K562 (cell line): Measurements from ENCODE around the gene ITGB2. TPM values are rescaled to one million over a fixed set of nuclear protein-coding genes. Genes with fewer than 3 reads are reported as not detected.

Experiments used
- GTF2A2 ChIP-seq: IDR thresholded peaks from 2 replicates; pipeline ENCODE4 v1.6.1; 2016; ENCODE audit warnings: mild to moderate bottlenecking, missing genetic modification characterization, missing compliant biosample characterization
- MAFF ChIP-seq: IDR thresholded peaks from 2 replicates; pipeline ENCODE4 v1.6.1; 2012; ENCODE audit warnings: low read length, improper control_type of control experiment
- RAD21 ChIP-seq, 2 experiments: fragments of 250-450 bp in 1 of 2; fragments of 450-650 bp in 1 of 2; sonication (Bioruptor Pico) in 1 of 2; formaldehyde crosslinking in 1 of 2; IDR thresholded peaks in 1 of 2; conservative IDR thresholded peaks in 1 of 2; 2 replicates each; pipeline versions ENCODE4 v1.4.0 to v1.8.0; 2020 to 2022; ENCODE audit warnings: mild to moderate bottlenecking in 2 of 2, moderate library complexity in 1 of 2
- ZNF354B ChIP-seq: fragments of 250-450 bp; sonication (Bioruptor Pico); IDR thresholded peaks from 2 replicates; pipeline ENCODE4 v1.4.0; 2020
- polyA plus RNA-seq, 8 experiments: library from polyadenylated mRNA; depleted of rRNA in 4 of 8; stranded (reverse) in 5 of 8; unstranded in 3 of 8; fragments of >200 nt; fragmentation: Nextera tagmentation in 2 of 8; fragmentation: Illumina TruSeq in 1 of 8; extraction: Ambion mirVana in 2 of 8; extraction: Trizol in 1 of 8; gene quantifications; 2 replicates each; pipeline versions ENCODE4 v1.2.1 to v1.2.3, GENCODE V29; 2011 to 2014; ENCODE audit warnings: inconsistent platforms in 1 of 8, missing spikeins in 1 of 8
- total RNA-seq, 7 experiments: library from RNA; depleted of rRNA in 6 of 7; stranded (reverse); fragments of >200 nt in 6 of 7; fragmentation: Illumina TruSeq in 2 of 7; extraction: Trizol in 2 of 7; gene quantifications; 2 replicates each; pipeline versions ENCODE4 v1.2.1 to v1.2.3, GENCODE V29; 2011 to 2021; ENCODE audit warnings: low replicate concordance in 1 of 7
- TF ChIP-seq, protein P1 (sequence below): fragments of 450-650 bp; IDR thresholded peaks from 2 replicates; pipeline ENCODE4 v1.7.1; 2018; ENCODE audit warnings: mild to moderate bottlenecking, low read depth; ENCODE audit not compliant: partially characterized antibody
- TF ChIP-seq, protein P2 (sequence below): fragments of 450-650 bp; IDR thresholded peaks from 2 replicates; pipeline ENCODE4 v1.6.1; 2016; ENCODE audit warnings: low read depth
- TF ChIP-seq, protein P3 (sequence below), 2 experiments: fragments of 450-650 bp in 1 of 2; sonication (generic) in 1 of 2; formaldehyde crosslinking in 1 of 2; IDR thresholded peaks in 1 of 2; conservative IDR thresholded peaks in 1 of 2; 2 replicates each; pipeline versions ENCODE4 v1.6.1 to v1.8.1; 2016 to 2023; ENCODE audit warnings: mild to moderate bottlenecking in 2 of 2, moderate library complexity in 2 of 2, inconsistent platforms in 1 of 2, missing genetic modification reagents in 1 of 2
- TF ChIP-seq, protein P4 (sequence below), 2 experiments: fragments of 150-350 bp in 1 of 2; IDR thresholded peaks; 2 replicates each; pipeline ENCODE4 v1.6.1; 2012 to 2016; ENCODE audit warnings: low read depth in 2 of 2, low read length in 2 of 2, mild to moderate bottlenecking in 1 of 2, moderate library complexity in 1 of 2

Gene ITGB2
- total and polyA plus RNA-seq, 9 of the 15 experiments (the other 6 are each of a cell fraction or from before 2014, with no cell fraction given) = 0.07 to 1.3 (median 0.51) TPM; not detected in 2

DNA sequence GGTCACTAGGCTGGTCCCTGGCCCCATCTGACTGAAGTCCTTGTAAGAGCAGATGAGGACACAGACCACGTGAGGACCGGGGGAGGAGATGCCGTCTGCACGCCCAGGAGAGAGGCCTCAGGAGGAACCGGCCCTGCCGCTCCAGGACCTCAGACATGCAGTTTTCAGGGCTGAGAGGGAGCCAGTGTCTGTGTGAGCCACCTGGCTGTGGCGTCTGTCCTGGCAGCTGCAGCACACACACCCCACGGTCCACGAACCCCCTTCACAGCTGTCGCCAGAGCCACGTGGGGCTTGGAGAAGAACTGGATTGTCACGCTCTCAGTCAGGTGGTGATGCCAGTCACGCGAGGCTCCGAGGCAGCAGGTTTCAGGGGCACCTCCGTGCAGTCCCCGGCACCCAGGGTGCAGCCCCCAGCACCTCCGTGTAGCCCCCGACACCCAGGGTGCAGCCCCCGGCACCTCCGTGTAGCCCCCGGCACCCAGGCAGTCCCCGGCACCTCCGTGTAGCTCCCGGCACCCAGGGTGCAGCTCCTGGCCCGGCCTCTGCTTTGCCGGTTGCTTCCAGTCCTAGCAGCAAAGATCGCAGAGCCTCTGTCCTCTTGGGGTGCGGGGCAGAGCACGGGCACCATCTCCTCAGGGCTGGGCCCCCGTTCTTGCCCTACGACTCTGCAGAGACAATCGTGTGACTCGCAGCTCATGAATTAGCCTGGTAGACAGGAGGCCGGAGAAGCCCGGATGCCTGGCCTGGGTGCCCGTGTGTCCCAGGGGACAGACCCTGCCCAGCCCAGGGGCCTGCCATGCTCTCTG lies 83.8 kb downstream of the ITGB2 start (continued):
- TF ChIP-seq, protein P1, sequence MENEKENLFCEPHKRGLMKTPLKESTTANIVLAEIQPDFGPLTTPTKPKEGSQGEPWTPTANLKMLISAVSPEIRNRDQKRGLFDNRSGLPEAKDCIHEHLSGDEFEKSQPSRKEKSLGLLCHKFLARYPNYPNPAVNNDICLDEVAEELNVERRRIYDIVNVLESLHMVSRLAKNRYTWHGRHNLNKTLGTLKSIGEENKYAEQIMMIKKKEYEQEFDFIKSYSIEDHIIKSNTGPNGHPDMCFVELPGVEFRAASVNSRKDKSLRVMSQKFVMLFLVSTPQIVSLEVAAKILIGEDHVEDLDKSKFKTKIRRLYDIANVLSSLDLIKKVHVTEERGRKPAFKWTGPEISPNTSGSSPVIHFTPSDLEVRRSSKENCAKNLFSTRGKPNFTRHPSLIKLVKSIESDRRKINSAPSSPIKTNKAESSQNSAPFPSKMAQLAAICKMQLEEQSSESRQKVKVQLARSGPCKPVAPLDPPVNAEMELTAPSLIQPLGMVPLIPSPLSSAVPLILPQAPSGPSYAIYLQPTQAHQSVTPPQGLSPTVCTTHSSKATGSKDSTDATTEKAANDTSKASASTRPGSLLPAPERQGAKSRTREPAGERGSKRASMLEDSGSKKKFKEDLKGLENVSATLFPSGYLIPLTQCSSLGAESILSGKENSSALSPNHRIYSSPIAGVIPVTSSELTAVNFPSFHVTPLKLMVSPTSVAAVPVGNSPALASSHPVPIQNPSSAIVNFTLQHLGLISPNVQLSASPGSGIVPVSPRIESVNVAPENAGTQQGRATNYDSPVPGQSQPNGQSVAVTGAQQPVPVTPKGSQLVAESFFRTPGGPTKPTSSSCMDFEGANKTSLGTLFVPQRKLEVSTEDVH = no peak
- no peak for TF ChIP-seq ZNF354B (CRISPR knock-in tag)
- TF ChIP-seq, protein P2, sequence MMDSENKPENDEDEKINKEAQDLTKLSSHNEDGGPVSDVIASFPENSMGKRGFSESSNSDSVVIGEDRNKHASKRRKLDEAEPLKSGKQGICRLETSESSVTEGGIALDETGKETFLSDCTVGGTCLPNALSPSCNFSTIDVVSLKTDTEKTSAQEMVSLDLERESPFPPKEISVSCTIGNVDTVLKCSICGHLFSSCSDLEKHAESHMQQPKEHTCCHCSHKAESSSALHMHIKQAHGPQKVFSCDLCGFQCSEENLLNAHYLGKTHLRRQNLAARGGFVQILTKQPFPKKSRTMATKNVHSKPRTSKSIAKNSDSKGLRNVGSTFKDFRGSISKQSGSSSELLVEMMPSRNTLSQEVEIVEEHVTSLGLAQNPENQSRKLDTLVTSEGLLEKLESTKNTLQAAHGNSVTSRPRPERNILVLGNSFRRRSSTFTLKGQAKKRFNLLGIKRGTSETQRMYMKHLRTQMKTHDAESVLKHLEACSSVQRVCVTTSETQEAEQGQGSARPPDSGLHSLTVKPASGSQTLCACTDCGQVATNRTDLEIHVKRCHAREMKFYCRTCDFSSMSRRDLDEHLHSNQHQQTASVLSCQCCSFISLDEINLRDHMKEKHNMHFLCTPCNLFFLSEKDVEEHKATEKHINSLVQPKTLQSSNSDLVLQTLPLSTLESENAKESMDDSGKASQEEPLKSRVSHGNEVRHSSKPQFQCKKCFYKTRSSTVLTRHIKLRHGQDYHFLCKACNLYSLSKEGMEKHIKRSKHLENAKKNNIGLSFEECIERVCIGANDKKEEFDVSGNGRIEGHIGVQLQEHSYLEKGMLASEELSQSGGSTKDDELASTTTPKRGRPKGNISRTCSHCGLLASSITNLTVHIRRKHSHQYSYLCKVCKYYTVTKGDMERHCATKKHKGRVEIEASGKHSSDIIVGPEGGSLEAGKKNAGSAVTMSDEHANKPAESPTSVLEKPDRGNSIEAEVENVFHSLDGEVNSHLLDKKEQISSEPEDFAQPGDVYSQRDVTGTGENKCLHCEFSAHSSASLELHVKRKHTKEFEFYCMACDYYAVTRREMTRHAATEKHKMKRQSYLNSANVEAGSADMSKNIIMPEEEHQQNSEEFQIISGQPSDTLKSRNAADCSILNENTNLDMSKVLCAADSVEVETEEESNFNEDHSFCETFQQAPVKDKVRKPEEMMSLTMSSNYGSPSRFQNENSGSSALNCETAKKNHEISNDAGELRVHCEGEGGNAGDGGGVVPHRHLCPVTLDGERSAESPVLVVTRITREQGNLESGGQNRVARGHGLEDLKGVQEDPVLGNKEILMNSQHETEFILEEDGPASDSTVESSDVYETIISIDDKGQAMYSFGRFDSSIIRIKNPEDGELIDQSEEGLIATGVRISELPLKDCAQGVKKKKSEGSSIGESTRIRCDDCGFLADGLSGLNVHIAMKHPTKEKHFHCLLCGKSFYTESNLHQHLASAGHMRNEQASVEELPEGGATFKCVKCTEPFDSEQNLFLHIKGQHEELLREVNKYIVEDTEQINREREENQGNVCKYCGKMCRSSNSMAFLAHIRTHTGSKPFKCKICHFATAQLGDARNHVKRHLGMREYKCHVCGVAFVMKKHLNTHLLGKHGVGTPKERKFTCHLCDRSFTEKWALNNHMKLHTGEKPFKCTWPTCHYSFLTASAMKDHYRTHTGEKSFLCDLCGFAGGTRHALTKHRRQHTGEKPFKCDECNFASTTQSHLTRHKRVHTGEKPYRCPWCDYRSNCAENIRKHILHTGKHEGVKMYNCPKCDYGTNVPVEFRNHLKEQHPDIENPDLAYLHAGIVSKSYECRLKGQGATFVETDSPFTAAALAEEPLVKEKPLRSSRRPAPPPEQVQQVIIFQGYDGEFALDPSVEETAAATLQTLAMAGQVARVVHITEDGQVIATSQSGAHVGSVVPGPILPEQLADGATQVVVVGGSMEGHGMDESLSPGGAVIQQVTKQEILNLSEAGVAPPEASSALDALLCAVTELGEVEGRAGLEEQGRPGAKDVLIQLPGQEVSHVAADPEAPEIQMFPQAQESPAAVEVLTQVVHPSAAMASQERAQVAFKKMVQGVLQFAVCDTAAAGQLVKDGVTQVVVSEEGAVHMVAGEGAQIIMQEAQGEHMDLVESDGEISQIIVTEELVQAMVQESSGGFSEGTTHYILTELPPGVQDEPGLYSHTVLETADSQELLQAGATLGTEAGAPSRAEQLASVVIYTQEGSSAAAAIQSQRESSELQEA = no peak
- TF ChIP-seq, protein P3, sequence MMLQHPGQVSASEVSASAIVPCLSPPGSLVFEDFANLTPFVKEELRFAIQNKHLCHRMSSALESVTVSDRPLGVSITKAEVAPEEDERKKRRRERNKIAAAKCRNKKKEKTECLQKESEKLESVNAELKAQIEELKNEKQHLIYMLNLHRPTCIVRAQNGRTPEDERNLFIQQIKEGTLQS (IDR thresholded peaks at IDR 0.05) = no peak
- TF ChIP-seq, protein P3 (CRISPR knock-in tag; conservative IDR thresholded peaks at IDR 0.05) = no peak
- peak in 1 of 2 experiments; percentile 25; a peak in 1 of 4 replicates for TF ChIP-seq RAD21 (CRISPR knock-in tag; conservative IDR thresholded peaks at IDR 0.05 in 1 of 2, IDR thresholded peaks at IDR 0.05 in 1 of 2)
- TF ChIP-seq, protein P4, sequence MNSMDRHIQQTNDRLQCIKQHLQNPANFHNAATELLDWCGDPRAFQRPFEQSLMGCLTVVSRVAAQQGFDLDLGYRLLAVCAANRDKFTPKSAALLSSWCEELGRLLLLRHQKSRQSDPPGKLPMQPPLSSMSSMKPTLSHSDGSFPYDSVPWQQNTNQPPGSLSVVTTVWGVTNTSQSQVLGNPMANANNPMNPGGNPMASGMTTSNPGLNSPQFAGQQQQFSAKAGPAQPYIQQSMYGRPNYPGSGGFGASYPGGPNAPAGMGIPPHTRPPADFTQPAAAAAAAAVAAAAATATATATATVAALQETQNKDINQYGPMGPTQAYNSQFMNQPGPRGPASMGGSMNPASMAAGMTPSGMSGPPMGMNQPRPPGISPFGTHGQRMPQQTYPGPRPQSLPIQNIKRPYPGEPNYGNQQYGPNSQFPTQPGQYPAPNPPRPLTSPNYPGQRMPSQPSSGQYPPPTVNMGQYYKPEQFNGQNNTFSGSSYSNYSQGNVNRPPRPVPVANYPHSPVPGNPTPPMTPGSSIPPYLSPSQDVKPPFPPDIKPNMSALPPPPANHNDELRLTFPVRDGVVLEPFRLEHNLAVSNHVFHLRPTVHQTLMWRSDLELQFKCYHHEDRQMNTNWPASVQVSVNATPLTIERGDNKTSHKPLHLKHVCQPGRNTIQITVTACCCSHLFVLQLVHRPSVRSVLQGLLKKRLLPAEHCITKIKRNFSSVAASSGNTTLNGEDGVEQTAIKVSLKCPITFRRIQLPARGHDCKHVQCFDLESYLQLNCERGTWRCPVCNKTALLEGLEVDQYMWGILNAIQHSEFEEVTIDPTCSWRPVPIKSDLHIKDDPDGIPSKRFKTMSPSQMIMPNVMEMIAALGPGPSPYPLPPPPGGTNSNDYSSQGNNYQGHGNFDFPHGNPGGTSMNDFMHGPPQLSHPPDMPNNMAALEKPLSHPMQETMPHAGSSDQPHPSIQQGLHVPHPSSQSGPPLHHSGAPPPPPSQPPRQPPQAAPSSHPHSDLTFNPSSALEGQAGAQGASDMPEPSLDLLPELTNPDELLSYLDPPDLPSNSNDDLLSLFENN (IDR thresholded peaks at IDR 0.05; ENCODE audit: low read depth in 2 of 2, low read length in 2 of 2) = no peak
- no peak for TF ChIP-seq GTF2A2 (tag)
- no peak for TF ChIP-seq MAFF
